NCI-H2081 treated with DMSO at 0.1 percent for 48 hours (cell line): ENCODE results near the gene KCNC3.

ENCODE experiments used
- DNase-seq: peaks from one replicate; lab custom pipeline; 2025; lab: John Stamatoyannopoulos, UW

KCNC3 gene

DNA sequence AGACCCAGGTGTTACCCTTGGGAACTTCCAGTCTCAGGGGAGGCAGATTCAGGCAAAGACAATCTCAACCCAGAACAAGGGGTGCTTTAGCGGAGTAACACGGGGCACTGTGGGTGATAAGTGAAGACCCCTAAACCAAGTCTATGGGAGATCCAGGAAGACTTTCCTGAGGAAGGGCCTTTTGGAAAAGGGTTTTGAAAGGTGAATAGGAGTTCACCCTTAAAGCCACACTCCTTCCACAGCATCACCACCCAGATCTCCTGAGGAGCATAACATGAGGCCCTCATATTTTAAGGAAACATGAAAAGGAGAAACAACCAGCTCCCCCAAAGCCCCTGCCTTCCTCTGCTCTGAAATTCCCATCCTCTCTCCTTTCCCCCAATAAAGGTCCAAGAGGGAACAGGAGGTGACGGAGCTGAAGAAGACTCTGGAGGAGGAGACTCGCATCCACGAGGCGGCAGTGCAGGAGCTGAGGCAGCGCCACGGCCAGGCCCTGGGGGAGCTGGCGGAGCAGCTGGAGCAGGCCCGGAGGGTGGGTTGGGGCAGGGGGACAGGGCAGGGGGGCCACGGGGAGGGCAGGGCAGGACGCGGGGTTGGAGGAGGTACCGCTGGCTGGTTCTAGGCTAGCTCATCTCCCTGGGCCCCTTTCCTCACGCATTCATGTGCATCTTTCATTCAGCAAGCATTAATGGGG, 52.7 kb downstream of the KCNC3 start:
- no peak for DNase-seq

DNA sequence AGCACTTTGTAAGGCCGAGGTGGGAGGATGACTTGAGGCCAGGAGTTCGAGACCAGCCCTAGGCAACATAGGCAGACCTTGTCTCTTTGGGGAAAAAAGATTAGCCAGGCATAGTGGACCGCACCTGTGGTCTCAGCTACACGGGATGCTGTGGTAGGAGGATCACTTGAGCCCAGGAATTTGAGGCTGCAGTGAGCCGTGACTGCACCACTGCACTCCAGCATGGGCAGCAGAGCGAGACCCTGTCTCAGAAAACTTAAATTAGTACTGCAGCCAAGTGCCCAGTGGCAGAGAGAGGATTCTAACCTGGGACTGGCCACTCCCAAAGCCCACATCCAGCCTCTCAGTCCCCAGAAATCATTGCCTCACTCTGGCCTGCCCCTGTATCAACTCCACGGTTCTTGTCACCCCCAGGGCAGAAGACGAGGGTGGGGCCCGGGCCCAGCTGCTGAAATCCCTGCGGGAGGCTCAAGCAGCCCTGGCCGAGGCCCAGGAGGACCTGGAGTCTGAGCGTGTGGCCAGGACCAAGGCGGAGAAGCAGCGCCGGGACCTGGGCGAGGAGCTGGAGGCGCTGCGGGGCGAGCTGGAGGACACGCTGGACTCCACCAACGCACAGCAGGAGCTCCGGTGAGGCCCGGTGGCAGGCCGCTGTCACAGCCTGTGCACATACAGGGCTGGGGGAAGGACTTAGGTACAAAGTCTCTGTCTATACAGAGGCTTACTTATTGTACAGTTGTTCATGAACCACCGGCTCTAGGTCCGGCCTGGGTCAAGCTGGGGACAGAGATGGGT, 53.4 kb downstream of the KCNC3 start:
- DNase-seq: no peak

DNA sequence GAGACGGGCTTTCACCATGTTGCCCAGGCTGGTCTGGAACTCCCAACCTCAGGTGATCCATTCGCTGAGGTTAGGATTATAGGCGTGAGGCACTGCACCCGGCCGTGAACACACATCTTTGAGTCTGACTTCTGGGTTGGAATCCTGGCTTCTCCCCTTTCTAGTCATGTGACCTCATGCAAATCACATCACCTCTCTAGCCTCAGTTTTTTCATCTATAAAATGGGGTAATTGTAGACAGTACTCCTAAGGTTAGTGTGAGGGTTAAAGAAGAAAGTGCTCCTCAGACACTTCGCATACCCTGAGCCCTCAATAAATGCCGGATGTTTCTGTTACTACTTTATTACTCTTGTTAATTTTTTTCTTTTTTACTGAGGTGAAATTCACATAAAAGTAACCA, 55.4 kb downstream of the KCNC3 start:
- DNase-seq: no peak

DNA sequence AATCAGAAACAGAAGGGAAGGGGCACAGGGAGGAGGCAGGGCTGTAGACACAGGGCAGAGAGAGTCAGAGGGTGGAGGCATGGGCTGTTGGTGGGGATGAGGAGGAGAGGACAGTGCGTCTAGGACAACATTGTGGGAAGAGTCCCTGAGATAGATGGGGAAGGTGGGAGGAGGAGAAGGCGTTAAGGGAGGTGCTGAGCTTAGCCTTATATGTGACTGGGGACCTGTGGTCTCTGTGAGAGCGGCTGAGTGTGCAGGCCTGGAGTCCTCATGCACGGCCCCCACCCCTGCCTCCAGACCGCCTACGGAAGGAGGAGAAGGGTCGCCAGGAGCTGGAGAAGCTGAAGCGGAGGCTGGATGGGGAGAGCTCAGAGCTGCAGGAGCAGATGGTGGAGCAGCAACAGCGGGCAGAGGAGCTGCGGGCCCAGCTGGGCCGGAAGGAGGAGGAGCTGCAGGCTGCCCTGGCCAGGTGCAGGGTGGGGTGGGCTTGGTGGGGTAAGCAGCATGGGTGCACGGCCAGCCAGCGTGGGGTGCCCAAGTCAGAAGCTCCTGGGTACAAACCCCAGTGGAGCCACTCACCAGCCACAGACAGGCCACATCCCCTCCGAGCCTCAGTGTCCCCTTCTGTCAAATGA, 56.8 kb downstream of the KCNC3 start:
- DNase-seq: no peak

DNA sequence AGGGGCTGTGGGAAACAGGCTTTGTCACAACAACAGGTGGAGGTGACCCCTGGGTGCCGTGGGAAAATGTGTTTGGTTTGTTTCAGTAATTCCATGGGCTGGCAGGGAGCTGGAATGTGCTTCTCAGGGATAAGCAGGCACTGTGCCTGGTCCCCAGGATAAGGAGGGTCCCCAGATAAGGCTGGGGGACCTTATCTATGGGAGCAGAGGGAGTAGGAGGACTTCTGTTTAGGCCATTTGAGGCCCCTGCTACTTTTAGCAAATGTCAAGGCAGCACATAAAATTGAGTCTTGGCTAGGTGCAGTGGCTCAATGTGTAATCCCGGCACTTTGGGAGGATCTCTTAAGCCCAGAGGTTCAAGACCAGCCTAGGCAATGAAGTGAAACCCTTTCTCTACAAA, 59.5 kb downstream of the KCNC3 start:
- no peak for DNase-seq

DNA sequence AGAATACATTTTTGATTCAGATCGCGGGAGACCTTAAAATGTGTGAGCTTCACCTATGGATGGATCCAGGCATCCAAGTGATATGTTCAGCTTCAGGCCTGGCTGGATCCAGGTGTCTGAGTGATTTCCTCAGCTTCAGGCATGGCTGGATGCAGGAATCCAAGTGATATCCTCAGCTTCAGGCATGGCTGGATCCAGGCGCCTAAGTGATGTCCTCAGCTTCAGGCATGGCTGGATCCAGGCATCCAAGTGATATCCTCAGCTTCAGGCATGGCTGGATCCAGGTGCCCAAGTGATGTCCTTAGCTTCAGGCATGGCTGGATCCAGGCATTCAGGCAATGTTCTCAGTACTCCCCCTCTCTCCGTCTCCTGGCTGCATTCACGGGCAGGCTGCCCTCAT, 60.7 kb downstream of the KCNC3 start:
- DNase-seq: no peak

DNA sequence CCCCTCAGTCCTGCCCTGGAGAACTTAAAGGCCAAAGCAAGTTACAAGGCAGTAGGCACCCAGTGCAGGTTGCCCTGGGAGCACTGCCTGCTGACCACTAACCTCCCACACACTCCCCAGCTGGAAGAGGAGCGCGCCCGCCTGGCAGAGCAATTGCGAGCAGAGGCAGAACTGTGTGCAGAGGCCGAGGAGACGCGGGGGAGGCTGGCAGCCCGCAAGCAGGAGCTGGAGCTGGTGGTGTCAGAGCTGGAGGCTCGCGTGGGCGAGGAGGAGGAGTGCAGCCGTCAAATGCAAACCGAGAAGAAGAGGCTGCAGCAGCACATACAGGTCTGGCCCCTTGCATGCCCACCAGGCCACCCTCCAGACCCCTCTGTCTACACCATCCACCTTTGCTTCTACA, 61.1 kb downstream of the KCNC3 start:
- DNase-seq: no peak

DNA sequence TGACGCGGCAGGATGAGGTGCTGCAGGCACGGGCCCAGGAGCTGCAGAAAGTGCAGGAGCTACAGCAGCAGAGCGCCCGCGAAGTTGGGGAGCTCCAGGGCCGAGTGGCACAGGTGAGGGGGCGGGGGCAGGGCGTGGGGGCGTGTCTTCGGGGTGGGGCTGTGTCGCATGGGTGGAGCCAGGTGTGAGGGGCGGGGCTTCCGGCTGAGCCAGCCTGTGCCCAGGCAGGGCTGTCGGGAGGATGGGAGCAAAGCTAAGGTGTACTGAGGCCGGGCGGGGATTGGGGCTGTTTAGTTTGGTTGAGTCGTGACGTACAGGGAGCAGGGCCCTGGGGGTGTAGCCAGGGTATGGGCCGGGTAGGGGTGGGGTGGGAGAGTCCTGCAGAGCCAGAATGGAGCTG, 62.3 kb downstream of the KCNC3 start:
- DNase-seq: no peak

DNA sequence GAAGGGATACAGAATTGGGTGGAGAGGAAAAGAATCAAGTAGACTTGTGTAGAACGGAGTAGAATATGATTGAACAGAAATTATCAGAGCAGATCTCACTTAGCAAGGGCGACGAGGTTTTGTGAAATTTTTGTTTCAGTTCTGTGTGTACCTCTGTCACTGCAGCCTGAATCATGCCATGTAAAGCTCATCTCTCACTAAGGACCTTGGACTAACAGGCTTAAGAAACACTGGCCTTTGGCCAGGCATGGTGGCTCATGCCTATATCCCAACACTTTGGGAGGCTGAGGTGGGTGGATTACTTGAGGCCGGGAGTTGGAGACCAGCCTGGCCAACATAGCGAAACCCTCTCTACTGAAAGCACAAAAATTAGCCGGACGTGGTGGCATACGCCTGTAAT, 63.1 kb downstream of the KCNC3 start:
- DNase-seq: no peak

DNA sequence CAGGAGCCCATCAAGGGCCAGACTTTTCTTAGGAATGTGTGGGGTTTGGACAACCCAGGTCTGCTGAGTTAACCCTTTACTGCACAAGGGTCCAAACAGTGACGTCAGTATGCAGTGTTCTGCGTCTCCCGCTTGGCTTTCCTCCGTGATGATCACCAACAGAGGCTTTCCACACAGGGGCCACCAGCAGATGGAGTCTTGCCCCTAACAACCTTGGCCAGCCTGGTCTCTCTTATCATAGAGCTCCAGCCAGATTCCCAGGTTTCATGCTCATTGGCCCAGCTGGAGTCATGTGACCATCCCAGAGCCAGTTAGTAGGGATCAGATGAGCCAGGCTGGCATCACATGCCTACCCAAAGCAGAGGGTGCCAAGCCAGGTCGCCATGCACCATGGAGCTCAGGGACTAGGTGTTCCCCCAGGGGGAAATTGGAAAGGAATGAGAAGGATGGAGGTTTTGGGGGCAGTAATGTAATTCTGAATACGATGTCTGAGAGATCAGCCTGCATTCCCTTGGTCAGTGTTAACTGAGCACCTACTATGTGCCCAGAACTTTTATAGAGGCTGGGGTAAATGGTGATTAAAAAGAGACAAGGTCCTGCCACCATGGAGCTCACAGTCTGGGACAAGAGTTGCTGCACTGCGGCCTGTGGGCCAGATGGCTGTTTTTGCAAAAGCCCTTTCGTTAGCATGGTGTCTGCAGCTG, 64.5 kb downstream of the KCNC3 start:
- DNase-seq: no peak

DNA sequence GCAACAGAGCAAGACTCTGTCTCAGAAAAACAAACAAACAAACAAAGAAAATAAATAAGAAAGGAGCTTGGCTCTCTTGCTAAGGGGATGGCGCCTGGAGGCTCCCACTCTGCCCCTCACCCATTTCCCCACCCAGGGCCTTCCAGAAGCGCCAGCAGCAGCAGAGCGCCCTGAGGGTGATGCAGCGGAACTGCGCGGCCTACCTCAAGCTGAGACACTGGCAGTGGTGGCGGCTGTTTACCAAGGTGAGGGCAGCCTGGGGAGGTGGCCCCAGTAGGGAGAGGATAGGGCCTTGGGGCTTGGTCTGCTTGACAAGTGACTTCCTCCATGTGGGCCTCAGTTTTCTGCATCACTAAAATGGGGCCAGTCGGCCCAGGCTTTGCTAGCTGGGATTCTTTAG, 66.0 kb downstream of the KCNC3 start:
- DNase-seq: no peak
